GM10266 (cell line): Measurements from ENCODE around the gene LRG1.

Experiments
- DNase-seq: peaks from one replicate; pipeline ENCODE4 v3.0.0; 2012; ENCODE audit errors: extremely low spot score
- CTCF ChIP-seq: IDR thresholded peaks from 2 replicates; pipeline ENCODE4 v1.5.1; 2012; ENCODE audit warnings: mild to moderate bottlenecking, low read depth; ENCODE audit not compliant: control insufficient read depth, insufficient read depth; ENCODE audit errors: missing control alignments

LRG1 gene

DNA sequence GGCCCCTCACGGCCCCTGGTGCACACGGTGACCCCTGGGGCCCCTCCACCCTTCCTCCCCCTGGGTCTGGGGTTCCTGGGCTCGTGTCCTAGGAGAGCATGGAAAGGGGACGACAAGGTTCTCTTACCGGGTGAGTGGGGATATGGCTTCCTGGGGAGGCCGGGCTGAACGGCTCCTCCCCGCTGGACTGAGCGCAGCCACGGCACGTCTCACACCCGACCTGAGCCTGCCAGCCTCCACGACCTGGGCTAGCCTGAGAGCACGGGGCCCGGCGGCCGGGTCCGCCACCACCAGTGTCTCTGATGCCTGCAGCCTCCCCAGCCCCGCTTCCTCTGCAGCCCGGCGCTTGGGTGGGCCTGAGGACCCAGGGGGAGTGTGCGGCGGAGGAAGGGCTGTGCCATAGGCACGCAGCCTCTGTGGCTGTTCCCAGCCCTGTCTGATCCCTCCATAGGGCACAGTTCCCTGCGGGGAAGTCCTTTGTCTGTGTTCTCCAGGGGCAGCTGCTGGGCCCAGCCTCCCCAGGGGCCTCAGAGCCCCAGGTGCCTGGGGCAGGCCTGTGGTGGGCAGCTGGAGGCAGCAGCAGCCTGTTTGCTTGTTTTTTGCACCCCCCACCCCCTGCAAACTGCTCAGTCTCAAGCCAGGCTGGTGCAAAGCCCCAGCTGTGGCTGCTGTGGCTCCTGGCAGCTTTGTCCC lies 36.6 kb downstream of the LRG1 start:
- no peak for DNase-seq
- TF ChIP-seq CTCF: no peak

GRCh38 chr19:4502282-4503131 lies 37.3 kb downstream of the LRG1 start:
- no peak for DNase-seq
- TF ChIP-seq CTCF: no peak

- DNase-seq: no peak
- TF ChIP-seq CTCF: no peak
These were observed 38.1 kb downstream of the LRG1 start for GRCh38 chr19:4501691-4502090.

- DNase-seq: no peak
- TF ChIP-seq CTCF: no peak
These were observed 38.8 kb downstream of the LRG1 start for GRCh38 chr19:4500841-4501591.

GRCh38 chr19:4499855-4500254 lies 40.0 kb downstream of the LRG1 start:
- DNase-seq: no peak
- no peak for TF ChIP-seq CTCF

GRCh38 chr19:4499318-4499717 lies 40.5 kb downstream of the LRG1 start:
- no peak for TF ChIP-seq CTCF
- no peak for DNase-seq
